ENCODE results near the gene AQP12B. TPM values are rescaled to one million over a fixed set of nuclear protein-coding genes. Genes with fewer than 3 reads are reported as not detected.

The AQP12B gene
- total RNA-seq, 1 experiment from 2014 or later = not detected

DNA sequence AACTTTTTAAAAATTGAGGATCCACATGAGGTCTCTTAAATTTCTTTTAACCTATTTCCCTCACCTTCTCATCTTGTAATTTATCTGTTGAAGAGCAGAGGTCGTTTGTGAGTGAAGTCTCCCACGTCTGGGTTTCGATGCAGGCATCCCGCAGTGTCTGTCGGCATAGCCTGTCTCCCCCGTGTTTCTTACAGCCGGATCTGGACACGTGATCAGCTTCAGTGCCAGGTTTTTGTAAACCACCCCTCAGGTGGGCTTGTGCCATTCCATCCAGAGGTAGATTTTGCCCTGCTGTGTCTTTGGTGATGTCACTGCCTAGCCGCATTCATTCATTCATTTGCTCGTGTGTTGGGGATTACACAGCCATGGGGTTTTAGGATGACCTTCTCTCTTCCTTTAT, 25.1 kb upstream of the AQP12B start:
- Mint-ChIP-seq H3K36me3 (ENCODE audit: insufficient read depth, unreplicated experiment) (no peaks in the 10 kb centered on the region), H3K9me3 (ENCODE audit: unreplicated experiment) (no peaks in the 10 kb centered on the region), H3K27ac (ENCODE audit: low read depth, unreplicated experiment) (no peak overlapping the region), H3K4me3 (ENCODE audit: unreplicated experiment) (no peak overlapping the region), H3K27me3 (ENCODE audit: insufficient read depth, unreplicated experiment) (peaks cover 84% of the 10 kb centered on the region), H3K4me1 (ENCODE audit: insufficient read depth, unreplicated experiment) (no peaks in the 10 kb centered on the region)
- BruUV-seq (replicated peaks) = no TSS peak
- no peak for DNase-seq (ENCODE audit: unreplicated experiment)
- ChIA-PET CTCF (interaction anchor here (0.7 kb wide), 1 partner anchor 129 kb away, joined by 3 read pairs; no protein-coding TSS in a partner anchor), POLR2A (no interaction called here)
- TF ChIP-seq, protein P1, sequence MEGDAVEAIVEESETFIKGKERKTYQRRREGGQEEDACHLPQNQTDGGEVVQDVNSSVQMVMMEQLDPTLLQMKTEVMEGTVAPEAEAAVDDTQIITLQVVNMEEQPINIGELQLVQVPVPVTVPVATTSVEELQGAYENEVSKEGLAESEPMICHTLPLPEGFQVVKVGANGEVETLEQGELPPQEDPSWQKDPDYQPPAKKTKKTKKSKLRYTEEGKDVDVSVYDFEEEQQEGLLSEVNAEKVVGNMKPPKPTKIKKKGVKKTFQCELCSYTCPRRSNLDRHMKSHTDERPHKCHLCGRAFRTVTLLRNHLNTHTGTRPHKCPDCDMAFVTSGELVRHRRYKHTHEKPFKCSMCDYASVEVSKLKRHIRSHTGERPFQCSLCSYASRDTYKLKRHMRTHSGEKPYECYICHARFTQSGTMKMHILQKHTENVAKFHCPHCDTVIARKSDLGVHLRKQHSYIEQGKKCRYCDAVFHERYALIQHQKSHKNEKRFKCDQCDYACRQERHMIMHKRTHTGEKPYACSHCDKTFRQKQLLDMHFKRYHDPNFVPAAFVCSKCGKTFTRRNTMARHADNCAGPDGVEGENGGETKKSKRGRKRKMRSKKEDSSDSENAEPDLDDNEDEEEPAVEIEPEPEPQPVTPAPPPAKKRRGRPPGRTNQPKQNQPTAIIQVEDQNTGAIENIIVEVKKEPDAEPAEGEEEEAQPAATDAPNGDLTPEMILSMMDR (IDR thresholded peaks at IDR 0.05; ENCODE audit: unreplicated experiment) = no peak
- intact Hi-C loops (cut with micrococcal nuclease) = no loop called here

DNA sequence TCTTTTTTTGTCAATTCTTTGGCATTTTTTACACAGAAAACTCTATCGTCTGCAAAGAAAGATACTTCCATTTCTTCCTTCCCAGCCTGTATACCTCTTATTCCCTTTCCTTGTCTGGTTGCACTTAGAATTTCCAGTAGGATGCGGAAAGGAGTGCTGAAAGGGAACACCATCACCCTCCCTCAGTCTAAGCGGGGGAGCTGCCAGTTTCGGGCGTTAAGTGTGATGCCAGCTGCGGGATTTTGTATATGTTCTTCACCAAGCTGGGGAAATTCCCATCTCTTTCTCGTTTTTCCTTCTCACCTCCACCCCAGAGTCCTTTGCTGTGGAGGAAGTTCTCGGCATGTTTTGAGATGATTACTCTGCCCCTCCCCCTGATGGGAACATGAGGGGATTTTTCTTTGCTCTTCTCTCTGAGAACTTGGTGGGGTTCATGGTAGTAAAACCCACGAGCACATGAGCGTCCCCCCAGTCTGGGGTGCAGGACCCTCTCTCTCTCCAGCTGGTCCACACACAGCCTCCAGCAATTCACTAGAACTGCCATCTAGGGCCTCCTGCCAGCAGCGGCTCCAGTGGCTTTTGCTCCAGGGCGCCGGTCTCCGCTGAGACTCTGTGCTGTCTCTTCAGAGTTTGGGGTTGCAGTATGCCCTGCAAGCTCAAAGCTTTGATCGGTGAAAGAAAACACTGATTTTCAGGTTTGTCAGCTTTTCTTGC, 24.5 kb upstream of the AQP12B start:
- Mint-ChIP-seq H3K36me3 (ENCODE audit: insufficient read depth, unreplicated experiment) (no peaks in the 10 kb centered on the region), H3K27ac (ENCODE audit: low read depth, unreplicated experiment) (no peak overlapping the region), H3K4me1 (ENCODE audit: insufficient read depth, unreplicated experiment) (no peaks in the 10 kb centered on the region), H3K4me3 (ENCODE audit: unreplicated experiment) (no peak overlapping the region), H3K9me3 (ENCODE audit: unreplicated experiment) (no peaks in the 10 kb centered on the region), H3K27me3 (ENCODE audit: insufficient read depth, unreplicated experiment) (peaks cover 90% of the 10 kb centered on the region)
- ChIA-PET CTCF (interaction anchor here (0.6 to 0.7 kb wide), 2 partner anchors 130 to 141 kb away, joined by 3 read pairs; no protein-coding TSS in a partner anchor), POLR2A (interaction anchor here (0.6 kb wide), 1 partner anchor 22 kb away, joined by 3 read pairs; no protein-coding TSS in a partner anchor)
- TF ChIP-seq, protein P1 (IDR thresholded peaks at IDR 0.05; ENCODE audit: unreplicated experiment) = no peak
- intact Hi-C loops (cut with micrococcal nuclease) = no loop called here
- no peak for DNase-seq (ENCODE audit: unreplicated experiment)
- no TSS peak for BruUV-seq (replicated peaks)

DNA sequence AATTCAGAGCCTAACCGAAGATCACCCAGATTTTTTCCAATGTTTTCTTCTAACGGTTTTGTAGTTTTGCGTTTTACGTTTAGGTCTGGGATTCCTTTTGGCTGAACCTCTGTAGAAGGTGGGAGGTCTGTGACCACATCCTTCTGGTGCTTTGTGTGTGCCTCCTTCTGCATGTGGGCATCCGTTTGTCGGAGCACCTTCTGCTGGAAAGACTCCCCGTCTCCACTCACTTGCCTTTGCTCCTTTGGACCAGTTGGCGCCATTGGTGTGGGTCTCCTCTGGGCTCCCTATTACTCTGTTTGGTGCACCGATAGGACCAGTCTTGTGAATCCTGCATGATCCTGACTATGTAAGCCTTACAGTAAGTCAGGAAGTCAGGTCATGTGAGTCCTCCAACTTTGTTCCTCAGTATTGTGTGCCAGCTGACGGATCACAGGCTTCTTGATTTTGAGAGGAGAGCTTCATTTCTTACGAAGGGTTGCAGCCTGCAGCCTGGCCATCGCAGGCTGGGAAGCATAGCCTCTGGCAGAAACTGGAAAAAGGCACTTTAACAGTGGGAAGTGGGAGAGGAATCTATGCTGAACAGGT, 22.6 kb upstream of the AQP12B start:
- Mint-ChIP-seq H3K9me3 (ENCODE audit: unreplicated experiment) (no peaks in the 10 kb centered on the region), H3K4me3 (ENCODE audit: unreplicated experiment) (no peak overlapping the region), H3K27me3 (ENCODE audit: insufficient read depth, unreplicated experiment) (peaks cover 77% of the 10 kb centered on the region), H3K27ac (ENCODE audit: low read depth, unreplicated experiment) (no peak overlapping the region), H3K4me1 (ENCODE audit: insufficient read depth, unreplicated experiment) (no peaks in the 10 kb centered on the region), H3K36me3 (ENCODE audit: insufficient read depth, unreplicated experiment) (no peaks in the 10 kb centered on the region)
- DNase-seq (ENCODE audit: unreplicated experiment) = no peak
- BruUV-seq (replicated peaks) = no TSS peak
- CTCF ChIA-PET = no interaction called here
- TF ChIP-seq, protein P1 (IDR thresholded peaks at IDR 0.05; ENCODE audit: unreplicated experiment) = no peak
- POLR2A ChIA-PET = no interaction called here
- intact Hi-C loops (cut with micrococcal nuclease) = no loop called here

DNA sequence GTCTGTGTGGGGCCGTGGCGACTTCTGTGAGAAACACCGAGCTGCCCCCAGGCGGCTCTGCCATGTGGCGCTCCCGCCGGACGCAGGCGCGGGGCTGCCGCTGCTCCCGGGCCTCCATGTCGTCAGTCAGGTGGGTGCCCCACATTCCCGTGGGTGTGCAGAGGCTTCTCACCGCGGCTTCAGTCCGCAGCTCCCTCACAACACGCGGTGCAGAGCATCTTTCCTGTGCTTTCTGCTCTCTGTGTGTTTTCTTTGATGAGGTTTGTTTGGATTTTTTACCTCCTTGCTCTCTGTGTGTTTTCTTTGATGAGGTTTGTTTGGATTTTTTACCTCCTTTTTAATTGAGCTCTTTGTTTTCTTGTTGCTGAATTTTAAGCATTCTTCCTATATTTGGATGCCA, 22.0 kb upstream of the AQP12B start:
- Mint-ChIP-seq H3K36me3 (ENCODE audit: insufficient read depth, unreplicated experiment) (no peaks in the 10 kb centered on the region), H3K27me3 (ENCODE audit: insufficient read depth, unreplicated experiment) (peaks cover 72% of the 10 kb centered on the region), H3K27ac (ENCODE audit: low read depth, unreplicated experiment) (no peak overlapping the region), H3K4me1 (ENCODE audit: insufficient read depth, unreplicated experiment) (no peaks in the 10 kb centered on the region), H3K9me3 (ENCODE audit: unreplicated experiment) (no peaks in the 10 kb centered on the region), H3K4me3 (ENCODE audit: unreplicated experiment) (no peak overlapping the region)
- CTCF ChIA-PET = no interaction called here
- DNase-seq (ENCODE audit: unreplicated experiment) = no peak
- intact Hi-C loops (cut with micrococcal nuclease) = no loop called here
- POLR2A ChIA-PET = no interaction called here
- TF ChIP-seq, protein P1 (IDR thresholded peaks at IDR 0.05; ENCODE audit: unreplicated experiment) = no peak
- BruUV-seq (replicated peaks) = no TSS peak

Measured in MCF 10A (cell line).